ENCODE data around the gene ZSCAN16.
A peak's percentile ranks its signal among the peaks of the same experiment; 100 is the strongest.
"Not testable (repeated sequence)": the region's sequence is repeated elsewhere in the genome, so short reads cannot be mapped to it uniquely, and the experiment has no call there.

The ZSCAN16 gene

DNA sequence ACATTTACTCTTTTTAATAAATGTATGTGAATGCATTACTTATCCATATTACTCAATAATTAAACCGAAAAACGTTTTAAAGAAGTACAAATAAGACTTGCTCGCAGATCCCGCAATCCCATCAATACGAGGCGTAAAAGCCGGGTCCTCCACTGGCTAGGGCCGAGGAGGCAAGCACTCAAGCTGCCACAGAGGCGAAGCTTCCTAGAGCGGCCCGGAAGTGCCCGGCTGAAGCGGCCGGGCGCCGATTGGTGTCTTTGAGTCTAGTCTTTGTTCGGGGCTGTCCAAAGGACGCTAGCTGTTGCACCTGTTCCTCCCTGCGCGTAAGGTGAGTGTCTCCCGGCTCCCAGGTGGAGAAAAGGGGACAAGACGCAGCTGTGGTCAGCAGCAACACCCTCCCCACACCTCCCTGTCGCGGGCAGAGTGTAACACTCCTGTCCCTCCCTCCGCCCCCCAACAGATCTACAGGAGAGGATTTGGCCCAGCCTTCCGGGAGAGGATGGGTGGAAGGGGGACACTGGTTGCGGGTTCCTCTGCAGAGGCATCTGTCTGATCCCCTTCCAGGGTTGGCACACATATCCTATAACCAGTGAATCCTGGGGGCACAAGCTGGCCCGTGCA, at the start of gene ZSCAN16:
ZSCAN16 (plus strand) TSS at position 260 of the 621 bp plus-strand sequence. CDS start 835 bp downstream, outside the sequence.
- peak; percentile 58 for FAIRE-seq

DNA sequence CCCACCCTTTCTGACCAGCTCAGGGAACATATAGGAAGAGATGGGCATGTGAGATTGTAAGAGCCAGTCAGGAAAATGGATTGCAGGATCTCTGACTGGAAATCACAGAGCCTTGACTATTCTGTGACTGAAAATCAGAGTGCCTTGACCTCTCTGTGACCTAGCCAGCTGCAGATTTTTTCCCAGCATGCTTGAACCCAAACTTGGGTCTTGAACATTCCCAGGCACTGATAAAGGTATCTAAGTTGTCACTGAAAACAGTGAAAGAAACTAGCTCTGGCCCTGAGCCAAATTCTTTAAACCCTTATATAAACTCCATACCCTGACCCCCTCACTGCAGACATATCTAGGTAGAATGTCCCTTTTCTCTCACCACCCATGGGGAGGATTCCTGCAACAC, 46.4 kb upstream of the ZSCAN16 start:
- FAIRE-seq = no peak

DNA sequence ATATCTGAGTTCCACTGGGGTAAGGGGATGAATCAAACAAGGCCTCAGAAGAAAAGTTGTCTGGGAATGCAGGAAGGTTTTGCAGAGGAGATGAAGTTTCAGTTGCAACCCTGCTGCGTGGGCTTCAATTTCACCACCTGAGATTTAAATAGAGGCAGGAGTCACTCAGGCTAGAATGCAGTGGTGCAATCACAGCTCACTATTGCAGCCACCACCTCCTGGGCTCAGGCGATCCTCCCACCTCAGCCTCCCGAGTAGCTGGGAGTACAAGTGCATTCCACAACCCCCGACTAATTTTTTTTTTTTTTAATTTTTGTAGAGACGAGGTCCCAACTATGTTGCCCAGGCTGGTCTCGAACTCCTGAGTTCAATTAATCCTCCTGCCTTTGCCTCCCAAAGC, 45.6 kb upstream of the ZSCAN16 start:
- no peak for FAIRE-seq

DNA sequence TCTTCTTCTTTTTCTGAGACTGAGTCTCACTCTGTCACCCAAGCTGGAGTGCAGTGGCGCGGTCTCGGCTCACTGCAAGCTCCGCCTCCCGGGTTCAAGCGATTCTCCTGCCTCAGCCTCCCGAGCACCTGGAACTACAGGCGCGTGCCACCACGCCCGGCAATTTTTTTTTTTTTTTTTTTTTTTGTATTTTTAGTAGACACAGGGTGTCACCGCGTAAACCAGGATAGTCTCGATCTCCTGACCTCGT, 44.1 kb upstream of the ZSCAN16 start, which contains the start of gene ZNF165:
ZNF165 (plus strand) TSS at position 188 of the 250 bp plus-strand sequence. CDS start 4,913 bp downstream, outside the sequence.
- FAIRE-seq = not testable (repeated sequence)

DNA sequence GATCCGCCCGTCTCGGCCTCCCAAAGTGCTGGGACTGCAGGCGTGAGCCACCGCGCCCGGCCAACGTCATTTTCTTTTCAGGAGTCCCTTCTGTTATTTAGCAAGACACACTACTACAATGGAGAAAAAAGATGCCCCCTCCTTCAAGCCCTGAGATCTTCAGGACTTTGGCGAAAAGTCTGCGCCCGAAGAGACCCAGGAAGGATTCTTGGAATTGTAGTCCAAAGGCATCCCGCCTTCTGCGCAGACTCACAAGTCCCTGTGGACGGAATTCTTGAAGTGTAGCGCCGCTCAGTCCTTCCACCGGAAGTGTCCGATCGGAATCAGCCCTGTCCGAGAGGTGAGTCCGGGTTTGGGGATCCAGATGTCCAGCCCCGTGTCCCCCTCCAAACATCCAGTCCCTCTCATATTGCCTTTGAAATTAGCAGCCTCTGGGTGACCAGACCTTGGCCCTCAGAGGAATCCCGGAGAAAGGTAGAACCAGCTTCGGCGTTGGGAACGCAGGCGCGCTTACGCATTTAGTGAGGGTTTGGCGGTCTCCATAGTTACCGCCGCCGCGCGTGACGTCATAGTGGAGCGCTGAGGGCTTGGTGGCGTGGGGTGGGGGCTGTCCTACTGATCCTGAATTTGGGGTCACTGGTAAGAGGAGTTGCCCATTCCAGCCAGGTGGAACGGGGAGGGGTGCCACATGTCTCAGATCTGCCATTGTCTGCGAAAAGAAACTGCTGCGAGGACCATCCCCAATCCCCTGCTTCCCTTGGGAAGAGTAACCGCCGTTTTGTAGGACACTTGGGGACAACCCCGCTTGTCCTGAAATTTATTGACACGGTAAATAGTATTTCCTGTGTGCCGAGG, 43.6 kb upstream of the ZSCAN16 start:
- peak; percentile 15 for FAIRE-seq

DNA sequence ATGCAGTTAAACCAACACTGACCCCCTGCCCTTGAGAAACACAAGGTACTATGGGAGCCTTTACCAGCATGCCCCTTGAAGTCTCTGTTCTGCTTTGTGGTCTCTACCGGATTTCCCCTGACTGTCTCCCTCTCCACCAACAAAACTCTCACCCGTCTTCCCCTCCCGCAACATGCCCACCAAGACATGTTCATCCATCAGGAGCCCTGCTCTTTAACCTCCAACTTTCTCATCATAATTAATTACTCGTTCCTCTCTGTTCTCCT, 43.0 kb upstream of the ZSCAN16 start:
- no peak for FAIRE-seq

DNA sequence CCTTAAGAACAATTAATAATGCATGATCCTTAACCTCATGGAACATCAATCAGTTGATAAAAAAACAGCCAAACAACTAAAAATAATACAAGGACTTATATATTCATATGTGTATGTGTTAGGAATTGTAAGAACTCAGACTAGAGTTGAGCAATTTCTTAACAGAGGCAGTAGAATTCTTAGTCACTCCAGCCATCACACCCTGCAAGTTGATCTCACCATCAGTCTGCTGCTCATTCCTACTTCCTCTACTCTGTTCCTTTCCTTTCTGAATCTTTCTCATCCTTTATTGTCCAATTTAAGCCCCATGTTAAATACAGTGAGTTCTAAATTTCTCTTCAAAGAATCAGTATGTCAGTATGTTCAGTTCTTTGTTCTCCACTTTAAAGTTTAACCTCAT, 41.5 kb upstream of the ZSCAN16 start:
- no peak for FAIRE-seq

DNA sequence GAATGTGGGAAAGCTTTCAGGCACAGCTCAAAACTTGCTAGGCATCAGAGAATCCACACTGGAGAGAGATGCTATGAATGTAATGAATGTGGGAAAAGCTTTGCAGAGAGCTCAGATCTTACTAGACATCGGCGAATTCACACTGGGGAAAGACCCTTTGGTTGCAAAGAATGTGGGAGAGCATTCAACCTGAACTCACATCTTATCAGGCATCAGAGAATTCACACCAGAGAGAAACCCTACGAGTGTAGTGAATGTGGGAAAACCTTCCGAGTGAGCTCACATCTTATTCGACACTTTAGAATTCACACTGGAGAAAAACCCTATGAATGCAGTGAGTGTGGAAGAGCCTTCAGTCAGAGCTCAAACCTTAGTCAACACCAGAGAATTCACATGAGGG, 35.4 kb upstream of the ZSCAN16 start:
- no peak for FAIRE-seq

DNA sequence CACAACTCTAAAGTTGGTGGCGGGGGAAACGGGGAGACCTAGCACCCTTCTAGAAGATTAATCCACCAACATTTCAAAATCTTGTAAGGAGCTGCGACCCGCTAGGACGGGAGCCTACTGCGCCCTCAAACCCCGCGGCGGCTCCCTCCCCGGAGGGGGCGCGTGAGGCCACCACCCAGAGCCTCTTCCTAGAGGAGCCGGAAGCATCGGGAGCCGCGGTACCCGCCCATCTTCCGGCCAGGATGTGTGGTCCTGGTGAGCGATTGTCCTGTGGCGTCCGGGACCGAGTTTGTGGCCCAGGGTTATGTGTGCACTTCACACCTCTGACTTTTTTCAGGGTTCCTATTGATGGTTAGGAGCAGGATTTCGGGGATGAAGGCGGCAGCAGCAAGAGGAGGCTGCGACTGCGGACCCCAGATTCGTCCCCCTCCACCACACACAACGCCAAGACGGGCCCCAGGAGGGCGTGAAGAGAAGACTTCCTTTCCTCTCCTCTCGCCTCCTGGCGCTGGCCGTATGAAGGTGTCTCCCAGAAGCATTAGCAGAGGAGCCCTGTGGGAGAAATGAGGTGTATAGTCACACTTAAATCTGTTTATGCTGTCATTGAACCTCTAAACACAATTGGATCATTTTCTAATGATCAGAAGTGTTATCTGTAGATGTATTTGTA, 33.4 kb upstream of the ZSCAN16 start:
- no peak for FAIRE-seq

DNA sequence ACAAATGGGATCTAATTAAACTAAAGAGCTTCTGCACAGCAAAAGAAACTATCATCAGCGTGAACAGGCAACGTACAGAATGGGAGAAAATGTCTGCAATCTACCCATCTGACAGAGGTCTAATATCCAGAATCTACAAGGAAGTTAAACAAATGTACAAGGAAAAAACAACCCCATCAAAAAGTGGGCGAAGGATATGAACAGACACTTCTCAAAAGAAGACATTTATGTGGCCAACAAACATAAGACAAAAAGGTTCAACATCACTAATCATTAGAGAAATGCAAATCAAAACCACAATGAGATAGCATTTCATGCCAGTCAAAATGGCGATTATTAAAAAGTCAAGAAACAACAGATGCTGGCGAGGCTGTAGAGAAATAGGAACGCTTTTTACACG, 22.2 kb upstream of the ZSCAN16 start:
- FAIRE-seq = not testable (repeated sequence)

DNA sequence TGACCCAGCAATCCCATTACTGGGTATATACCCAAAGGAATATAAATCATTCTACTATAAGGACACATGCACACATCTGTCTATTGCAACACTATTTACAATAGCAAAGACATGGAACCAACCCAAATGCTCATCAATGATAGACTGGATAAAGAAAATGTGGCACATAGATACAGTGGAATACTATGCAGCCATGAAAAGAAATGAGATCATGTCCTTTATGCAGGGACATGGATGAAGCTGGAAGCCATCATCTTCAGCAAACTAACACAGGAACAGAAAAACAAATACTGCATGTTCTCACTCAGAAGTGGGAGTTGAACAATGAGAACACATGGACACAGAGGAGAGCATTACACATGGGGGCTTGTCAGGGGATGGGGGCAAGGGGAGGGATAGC, 21.7 kb upstream of the ZSCAN16 start:
- not testable (repeated sequence) for FAIRE-seq

DNA sequence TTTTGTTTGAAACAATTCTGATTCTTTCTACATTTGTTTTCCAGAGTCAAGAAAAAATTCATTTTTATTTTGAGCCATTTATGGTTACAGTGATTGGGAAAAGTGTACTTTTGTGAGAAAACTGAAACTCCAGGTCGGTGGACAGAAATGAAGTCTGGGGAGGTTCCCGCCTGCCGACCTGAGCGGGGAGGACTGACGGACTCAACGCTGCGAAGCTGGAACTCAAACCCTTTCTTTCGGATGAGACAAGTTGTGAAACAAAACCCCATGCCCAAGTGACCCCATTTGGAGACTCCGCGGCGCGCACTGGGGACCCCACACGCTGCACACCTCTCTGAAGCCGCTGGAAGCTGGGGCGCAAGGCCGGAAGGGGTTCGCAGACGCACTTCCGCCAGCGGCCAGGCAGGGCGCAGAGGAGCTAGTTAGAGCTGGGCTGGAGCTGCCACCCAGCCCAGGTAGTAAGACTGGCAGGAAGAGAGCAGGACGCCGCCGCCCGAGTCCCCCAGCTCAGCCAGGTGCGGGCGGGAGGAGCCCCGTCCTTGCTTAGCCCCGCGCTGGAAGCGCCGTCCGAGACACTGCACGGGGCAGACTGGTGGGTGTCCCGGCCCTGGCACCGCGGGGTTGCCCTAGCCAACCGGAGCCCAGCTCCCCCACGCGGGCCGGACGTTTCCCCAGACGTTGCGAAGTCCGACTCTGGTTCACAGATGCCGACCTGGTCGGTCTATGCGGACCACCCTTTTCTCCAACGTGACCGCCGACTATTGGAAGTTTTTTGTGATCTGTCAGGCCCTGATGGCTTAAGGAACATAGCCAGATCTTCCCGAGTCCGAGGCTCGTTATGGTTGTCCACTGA, 19.8 kb upstream of the ZSCAN16 start:
- FAIRE-seq = no peak

DNA sequence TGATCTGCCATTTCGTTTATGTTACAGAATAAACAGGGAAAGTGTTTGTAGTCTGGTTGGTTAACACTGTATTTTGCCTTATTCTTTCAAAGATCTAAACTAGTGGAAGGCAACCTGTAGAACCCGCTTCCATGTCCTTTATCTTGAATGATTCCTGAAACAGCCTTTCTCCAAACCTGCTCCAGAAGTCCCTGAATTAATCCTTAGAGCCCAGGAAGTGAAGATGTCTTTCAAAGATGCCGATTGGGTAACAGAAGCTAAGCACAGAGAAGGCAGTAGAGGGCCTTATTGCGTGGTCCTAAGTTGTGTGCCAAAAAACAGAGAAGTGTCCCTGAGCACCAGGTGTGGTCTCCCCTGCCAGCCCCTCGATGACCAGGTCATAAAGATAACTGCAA, 19.2 kb upstream of the ZSCAN16 start:
- FAIRE-seq = no peak

DNA sequence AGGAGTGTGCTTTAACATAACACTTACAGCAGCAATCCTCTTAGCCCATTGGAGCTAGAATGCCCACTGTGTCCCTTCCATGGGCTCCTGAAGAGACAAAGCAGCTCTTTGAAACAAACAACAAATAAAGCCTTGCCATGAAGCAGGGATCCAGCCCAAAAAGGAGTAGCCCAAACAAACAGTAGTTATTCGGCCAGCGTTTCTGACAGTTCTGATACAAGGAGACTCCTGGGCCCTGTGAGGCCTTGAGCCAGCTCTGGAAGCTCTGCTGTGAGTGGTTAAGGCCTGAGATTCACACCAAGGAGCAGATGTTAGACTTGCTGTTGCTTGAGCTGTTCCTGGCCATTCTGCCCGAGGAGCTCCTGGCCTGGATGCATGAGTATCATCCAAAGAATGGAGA, 16.9 kb upstream of the ZSCAN16 start:
- no peak for FAIRE-seq

DNA sequence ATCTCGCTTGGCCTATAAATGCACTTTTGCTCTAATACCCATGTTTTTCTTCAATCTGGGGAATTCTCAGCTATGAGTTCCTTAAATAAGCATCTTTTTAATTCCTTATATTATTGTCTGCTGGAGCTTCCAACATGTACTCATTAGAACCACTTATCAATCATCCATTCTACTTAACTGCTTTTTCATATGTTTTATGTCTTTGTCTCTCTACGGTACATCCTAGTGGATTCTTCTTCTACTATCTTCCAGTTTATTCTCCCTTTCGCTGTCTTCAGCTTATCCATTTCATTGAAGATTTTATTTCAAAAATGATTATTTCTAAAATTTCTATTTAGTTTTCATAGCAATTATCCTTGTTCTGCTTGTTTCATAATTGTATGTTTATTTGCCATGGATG, 12.4 kb upstream of the ZSCAN16 start:
- FAIRE-seq = no peak

DNA sequence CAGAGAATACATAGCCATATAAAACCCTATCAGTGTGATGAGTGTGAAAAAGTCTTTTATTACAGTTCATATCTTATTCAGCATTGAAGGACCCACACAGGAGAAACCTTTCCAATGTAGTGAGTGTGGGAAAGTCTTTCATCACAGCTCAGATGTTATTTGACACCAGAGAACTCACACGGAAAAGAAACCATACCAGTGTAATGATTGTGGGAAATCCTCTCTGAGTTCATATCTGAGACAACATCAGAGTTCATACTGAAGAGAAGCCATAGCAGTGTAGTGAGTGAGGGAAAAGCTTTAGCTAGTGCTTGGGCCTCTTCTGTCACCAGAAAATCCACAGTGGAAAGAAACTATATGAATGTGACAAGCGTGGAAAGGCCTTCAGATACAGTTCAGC, 8.6 kb upstream of the ZSCAN16 start:
- no peak for FAIRE-seq

DNA sequence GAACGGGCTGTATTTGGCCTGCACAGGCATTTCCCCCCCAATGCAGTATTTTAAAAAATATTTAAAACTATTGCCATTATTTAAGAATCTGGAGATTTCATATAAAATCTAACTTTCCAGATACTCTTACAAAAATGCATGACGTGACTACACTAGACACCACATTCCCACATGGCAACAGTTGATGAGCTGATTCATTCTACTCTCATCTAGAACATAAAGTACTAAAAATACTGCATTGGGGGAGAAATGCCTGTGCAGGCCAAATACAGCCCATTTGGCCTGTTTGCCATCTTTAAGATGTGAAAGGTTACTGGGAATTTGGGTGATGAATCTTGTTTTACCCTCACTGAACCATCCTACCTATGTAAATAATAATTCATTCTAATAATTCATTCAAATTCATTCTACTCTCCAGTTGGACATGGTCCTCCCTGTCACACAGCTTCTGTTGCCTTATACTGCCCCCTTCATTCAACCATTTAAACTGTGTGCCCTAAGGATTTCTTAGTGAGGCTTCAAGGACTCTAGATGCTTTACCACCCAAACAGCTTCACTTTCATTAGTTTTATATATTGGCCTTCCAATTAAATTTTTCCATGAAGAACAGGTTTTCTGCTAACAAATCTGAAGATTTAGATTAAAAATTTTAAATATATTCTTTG, 6.9 kb upstream of the ZSCAN16 start:
- FAIRE-seq = no peak

DNA sequence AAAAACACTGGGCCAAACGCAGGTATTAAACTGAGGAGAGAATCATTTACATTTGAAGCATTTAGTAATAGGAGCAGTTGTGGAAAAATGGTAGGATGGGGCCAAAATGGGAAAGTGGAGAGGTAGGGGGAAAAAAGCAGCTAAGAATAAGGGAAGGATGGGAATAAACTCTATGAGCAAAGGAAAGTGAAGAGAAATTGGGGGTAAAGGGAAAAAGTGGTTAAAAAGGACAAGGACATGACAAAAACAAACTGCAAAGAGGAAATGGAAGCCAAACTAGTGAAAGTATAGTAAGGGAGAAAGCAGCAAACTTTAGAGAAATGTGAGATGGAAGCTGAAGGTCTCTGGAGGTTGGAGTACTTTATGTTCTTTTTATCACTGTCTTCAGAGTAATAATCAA, 6.2 kb upstream of the ZSCAN16 start:
- FAIRE-seq = no peak

DNA sequence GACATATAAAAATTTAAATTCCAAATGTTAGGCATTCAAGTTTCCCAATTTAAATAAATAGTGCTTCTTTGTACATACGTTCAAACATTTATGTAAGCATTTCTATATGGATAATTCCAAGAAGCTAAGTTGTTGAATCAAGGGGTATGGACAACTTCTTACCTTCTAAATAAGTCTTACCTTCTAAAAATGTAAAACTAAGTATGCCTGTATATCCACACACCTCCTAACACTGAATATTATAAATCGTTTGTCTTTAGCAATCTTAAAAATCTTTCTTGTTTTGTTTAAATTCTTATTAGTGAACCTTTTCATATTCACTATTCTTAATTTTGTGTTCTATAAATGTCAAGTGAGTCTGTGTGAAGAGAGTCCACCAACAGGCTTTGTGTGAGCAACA, 2.5 kb upstream of the ZSCAN16 start:
- FAIRE-seq = no peak

DNA sequence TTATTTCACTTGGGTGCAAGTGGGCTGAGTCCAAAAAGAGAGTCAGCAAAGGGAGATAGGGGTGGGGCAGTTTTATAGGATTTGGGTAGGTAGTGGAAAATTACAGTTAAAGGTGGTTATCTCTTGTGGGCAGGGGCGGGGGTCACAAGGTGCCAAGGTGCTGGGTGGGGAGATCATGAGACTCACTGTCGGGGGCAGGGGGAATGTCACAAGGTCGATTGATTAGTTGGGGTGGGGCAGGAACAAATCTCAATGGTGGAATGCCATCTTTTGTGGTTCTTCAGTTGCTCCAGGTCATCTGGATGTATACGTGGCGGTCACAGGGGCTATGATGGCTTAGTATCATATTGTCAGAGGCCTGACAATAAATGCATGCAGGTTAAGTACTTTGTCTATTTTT, 2.1 kb upstream of the ZSCAN16 start:
- not testable (repeated sequence) for FAIRE-seq

DNA sequence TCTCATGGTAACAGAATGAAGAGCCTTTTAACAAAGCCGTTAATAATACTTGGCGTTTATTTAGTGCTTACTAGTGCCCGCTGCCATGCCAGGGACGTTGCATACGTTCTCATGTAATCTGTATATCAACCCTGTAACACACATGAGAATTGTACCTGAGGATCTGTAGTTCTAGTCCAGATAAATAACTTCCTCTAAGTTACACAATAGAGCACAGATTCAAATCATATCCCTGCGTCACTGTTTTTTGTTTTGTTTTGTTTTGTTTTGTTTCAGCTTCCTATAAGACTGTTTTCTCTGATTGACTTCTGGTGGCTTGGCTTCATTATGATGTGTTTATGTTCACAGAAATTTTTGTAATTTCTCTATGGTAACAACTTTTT, 553 bp downstream of the ZSCAN16 start:
- no peak for FAIRE-seq

DNA sequence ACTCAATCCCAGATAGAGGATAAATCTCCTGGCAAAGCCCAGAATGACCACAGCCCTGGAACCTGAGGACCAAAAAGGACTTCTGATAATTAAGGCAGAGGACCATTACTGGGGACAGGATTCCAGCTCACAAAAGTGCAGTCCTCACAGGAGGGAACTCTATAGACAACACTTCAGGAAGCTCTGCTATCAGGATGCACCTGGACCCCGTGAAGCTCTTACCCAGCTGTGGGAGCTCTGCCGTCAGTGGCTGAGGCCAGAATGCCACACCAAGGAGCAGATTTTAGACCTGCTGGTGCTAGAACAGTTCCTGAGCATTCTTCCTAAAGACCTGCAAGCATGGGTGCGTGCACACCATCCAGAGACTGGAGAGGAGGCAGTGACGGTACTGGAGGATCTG, 992 bp downstream of the ZSCAN16 start:
- no peak for FAIRE-seq

DNA sequence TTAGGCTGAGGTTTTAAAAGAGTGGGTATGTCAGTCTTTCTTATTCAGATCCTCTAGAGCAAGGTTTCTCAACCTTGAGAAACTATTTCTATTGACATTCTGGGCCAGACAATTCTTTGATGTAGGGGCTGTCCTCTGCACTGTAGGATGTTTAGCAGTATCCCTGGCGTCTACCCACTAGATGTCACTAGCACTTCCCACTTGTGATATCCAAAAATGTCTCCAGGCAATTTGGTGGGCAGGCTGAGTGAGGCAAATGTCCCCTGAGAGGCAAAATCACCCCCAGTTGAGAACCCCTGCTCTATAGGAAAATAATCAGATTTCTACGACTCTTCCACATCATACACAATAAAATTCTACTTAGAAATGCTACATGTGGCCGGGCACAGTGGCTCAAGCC, 9.6 kb downstream of the ZSCAN16 start:
- FAIRE-seq = no peak
